Right ventricle myocardium inferior (tissue), 1 donor: Measurements from ENCODE around the gene LMOD2. TPM values are rescaled to one million over a fixed set of nuclear protein-coding genes. Genes with fewer than 3 reads are reported as not detected.
A peak's percentile ranks its signal among the peaks of the same experiment; 100 is the strongest.
"Not testable (repeated sequence)": the region's sequence is repeated elsewhere in the genome, so short reads cannot be mapped to it uniquely, and the experiment has no call there.

ENCODE experiments used
- ATAC-seq: fragments of 200-7000 bp; cut with Tn5 transposase; one replicate; pipeline ENCODE4 v1.9.1; 2020; ENCODE audit warnings: mild to moderate bottlenecking, moderate library complexity
- DNase-seq: peaks from one replicate; pipeline ENCODE4 v3.0.0; 2021; ENCODE audit errors: missing footprints
- intact Hi-C: fragments of 100-400 bp; cut with DNase I; formaldehyde crosslinking; loops from one replicate; pipeline ENCODE4 v1.11.0; 2022
- long read RNA-seq: library from polyadenylated mRNA; unstranded; transcript quantifications from one replicate; pipeline ENCODE4 v2.0.0, GENCODE V29; 2021
- total RNA-seq: library from RNA; stranded (reverse); fragmentation: NEBNext Ultra II Directional; extraction: Animal tissue kit (Norgen Biotek cat#: 25700); gene quantifications from one replicate; pipeline ENCODE4 v1.2.1, GENCODE V29; 2021
- donor health status: DM: no; HTN: yes; CAD: no; lungs with severe emphysema.

LMOD2 gene
- total RNA-seq: 492 TPM
- long read RNA-seq, transcript LMOD2-202 (3 exons, 2,346 nt): major isoform, 14 of 27 reads
- long read RNA-seq, partial matches to known transcripts: 13 of 27 reads
- long read RNA-seq, other reads (novel, unspliced or antisense): 0 of 27 reads

DNA sequence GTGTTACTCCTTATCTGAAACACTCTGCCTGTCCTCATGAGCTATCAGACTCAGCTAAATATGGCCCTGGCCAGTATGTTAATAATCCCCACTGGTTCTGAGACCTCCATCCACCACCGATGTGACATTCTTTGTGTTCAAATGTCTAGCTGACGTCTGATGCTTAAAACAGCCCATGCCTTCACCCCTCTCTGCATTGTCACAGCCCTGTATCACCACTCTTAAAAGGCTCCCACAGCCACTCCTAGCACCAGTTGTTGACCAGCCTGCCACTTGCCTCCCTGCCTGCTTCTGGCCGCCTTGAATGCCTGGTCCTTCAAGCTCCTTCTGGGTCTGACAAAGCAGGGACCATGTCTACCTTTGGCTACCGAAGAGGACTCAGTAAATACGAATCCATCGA, at the start of gene LMOD2:
Gene LMOD2, plus strand, starts transcription at position 253 of the 400 bp plus-strand sequence. Its CDS starts 98 bp downstream, at position 351.
- DNase-seq: no peak
- intact Hi-C loops: loop anchor here (1.0 kb wide), 1 partner anchor 10 kb away; no protein-coding TSS in a partner anchor
- peak; percentile 84 for ATAC-seq

DNA sequence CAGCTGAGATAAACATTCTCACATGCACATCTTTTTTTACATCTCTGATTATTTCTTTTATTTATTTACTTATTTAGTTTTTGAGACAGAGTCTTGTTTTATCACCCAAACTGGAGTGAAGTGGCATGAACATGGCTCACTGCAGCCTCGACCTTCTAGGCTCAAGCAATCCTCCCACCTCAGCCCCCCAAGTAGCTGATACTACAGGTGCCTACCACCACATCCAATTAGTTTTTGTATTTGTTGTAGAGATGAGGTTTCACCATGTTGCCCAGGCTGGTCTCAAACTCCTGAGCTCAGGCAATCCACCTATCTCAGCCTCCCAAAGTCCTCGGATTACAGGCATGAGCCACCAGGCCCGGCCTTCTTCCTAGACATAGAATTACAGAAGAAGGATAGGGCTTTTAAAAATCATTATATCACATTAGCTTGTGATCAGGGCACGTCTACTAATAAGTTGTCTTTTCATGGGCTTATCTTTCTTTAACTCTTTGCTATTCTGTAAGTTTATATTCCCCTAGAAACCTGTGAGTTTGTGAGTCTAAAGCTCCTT, 48.2 kb upstream of the LMOD2 start:
- intact Hi-C loops: no loop called here
- DNase-seq (no peak), ATAC-seq (no peak)

GRCh38 chr7:123608991-123609882, 46.4 kb upstream of the LMOD2 start:
- intact Hi-C loops: no loop called here
- ATAC-seq (peak; percentile 75), DNase-seq (no peak)

DNA sequence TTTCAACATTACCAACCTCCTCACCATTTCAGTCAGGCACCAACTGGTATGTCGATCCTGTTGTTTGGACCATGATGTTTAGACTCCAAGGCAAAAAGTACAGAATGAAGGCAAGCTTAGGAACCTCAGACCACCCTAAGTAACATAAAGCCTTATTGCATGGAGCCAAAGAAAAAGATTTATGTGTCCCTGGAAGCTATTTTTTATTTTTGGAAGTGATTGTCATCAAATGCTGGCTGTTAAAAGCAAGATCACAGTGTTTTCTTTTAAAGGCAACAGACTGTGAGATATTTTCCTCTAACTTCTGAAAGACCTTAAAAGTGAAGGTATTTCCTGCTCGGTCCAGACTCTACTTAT, 45.8 kb upstream of the LMOD2 start:
- ATAC-seq: no peak
- no peak for DNase-seq
- intact Hi-C loops: no loop called here

GRCh38 chr7:123612024-123612423, 43.6 kb upstream of the LMOD2 start:
- ATAC-seq (no peak), DNase-seq (no peak)
- intact Hi-C loops: no loop called here

DNA sequence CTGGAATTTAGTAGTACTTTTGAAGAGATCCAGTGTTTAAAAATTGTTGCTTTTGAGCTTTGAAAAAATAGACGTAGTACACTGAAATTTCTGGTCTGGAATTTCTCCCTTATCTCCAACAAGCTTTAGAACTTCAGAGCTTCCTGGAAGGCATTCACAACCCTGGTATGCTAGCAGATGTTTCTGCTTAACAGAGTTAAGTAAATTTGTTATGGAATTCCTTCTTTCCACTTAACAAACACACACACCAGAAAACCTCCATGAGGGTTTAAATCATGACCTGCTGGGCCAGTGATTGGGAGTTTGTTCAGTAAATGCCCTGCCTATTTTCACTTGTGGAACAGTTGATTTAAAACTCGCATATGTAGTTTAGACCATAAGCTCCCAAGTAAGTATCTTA, 40.3 kb upstream of the LMOD2 start:
- DNase-seq (no peak), ATAC-seq (no peak)
- intact Hi-C loops: no loop called here

DNA sequence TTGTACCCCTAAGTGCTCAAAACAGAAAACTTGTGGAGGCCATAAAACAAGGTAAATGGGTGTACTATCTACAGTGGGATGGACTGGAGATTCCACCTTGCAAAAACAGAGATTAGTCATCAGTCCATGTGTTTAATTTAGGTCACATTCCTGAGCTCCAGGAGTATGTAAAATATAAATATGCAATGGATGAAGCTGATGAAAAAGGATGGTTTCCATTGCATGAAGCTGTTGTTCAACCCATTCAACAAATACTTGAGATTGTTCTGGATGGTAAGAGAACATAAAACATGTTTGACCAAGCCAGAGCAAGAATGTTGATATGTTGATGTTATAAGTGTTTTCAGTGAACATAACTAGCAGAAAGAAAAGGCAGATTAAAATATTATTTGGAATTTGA, 39.4 kb upstream of the LMOD2 start:
- intact Hi-C loops: no loop called here
- ATAC-seq (no peak), DNase-seq (no peak)

- ATAC-seq (peak; percentile 22), DNase-seq (no peak)
- intact Hi-C loops: no loop called here
These were observed 34.0 kb upstream of the LMOD2 start for GRCh38 chr7:123621707-123622106.

DNA sequence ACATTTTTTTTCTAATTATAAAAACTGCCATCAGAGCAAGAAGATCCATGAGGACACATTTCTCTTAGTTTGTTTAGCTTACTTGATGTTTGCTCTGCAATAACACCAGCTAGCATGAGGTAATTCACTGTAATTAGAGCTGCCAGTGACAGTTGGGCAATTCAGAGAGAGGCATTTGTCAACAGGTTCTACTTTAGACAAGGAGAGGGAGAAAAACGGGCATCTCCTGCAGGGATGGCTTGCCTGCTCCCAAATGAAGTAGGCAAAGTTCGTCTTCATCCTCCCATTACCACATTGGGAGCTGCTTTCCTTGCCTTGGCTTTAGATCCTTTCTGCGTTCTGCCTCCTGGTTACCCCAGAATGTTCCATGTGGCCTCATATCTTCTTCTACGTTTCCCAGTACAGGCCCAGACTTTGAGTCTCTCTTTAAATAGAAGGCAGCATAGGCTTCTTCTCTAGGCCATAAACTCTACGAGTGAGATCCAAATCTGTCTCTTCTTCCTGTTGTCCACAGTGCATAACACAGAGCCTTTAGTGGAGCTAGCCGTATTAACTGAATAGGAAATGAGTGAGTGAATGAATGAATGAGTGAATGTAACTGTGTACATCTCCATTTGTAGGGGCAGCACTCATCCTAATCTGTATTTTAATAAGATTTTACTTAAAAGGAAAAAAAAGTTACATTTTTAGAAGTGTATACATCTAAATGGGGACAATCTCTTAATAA, 32.8 kb upstream of the LMOD2 start:
- ATAC-seq: peak; percentile 91
- intact Hi-C loops: no loop called here
- no peak for DNase-seq

- ATAC-seq (no peak), DNase-seq (peak; percentile 73)
- intact Hi-C loops: no loop called here
These were observed 31.0 kb upstream of the LMOD2 start for GRCh38 chr7:123624527-123625183.

DNA sequence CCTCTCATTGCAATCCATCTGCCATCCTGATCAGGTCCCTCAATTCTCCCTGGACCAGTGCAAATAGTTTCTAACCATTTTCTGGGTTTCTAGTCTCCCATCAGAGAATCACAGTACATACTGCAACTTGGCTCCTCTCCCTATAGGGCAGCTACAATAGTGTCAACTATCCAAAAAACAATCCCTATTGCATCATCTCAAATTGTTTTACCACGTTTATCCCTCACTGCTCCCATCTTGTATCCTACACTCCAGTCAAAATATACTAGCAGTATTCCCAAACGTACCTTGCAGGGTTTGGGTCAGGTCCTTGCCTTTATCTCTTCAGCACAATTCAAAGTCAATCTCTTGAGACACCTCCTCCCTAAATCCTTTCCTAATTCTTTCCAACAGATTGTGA, 30.4 kb upstream of the LMOD2 start:
- ATAC-seq (no peak), DNase-seq (no peak)
- intact Hi-C loops: no loop called here

DNA sequence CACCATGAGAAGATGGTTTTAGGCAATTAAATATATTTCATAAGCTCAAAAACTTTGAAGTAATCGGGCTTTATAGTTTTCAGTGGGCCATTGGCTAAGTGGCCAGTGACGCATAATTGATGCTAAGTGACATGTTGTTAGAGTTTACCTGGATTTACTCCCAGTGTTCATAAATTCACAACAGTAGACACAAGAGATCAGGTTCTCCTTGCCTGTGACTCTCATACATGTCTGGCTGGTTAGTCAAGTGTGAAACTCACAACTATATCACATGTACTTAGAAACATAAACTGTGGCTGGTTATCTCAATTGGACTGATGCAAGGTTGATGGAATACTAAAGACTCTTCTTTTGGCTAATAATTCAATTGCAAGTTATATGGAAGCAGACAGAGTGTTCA, 27.8 kb upstream of the LMOD2 start:
- ATAC-seq: no peak
- intact Hi-C loops: no loop called here
- no peak for DNase-seq

DNA sequence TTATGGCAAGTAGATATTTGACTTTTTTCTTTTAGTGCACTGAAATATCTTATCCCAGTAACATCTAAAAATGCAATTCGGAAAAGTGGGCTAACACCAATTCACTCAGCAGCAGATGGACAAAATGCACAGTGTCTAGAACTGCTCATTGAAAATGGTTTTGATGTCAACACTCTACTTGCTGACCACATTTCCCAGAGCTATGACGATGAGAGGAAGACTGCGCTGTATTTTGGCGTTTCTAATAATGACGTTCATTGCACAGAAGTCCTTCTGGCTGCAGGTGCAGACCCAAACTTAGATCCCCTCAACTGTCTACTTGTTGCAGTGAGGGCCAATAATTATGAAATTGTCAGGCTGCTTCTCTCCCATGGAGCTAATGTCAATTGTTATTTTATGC, 26.8 kb upstream of the LMOD2 start:
- ATAC-seq: no peak
- intact Hi-C loops: no loop called here
- no peak for DNase-seq

DNA sequence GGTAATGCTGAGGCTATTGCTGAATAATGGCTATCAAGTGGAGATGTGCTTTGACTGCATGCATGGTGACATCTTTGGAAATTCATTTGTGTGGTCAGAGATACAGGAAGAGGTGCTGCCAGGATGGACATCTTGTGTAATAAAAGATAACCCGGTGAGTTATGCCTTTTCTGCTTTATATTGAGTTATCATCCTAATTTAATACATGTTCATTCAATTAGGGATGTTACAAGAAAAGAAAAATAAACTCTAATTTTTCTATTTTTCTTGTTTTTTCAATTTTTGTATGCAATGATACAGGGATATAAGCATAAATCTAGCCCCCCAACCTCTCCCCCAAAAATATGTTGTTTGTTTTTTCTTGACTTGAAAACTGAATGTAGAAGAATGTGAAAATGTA, 26.4 kb upstream of the LMOD2 start:
- no peak for ATAC-seq
- no peak for DNase-seq
- intact Hi-C loops: no loop called here

DNA sequence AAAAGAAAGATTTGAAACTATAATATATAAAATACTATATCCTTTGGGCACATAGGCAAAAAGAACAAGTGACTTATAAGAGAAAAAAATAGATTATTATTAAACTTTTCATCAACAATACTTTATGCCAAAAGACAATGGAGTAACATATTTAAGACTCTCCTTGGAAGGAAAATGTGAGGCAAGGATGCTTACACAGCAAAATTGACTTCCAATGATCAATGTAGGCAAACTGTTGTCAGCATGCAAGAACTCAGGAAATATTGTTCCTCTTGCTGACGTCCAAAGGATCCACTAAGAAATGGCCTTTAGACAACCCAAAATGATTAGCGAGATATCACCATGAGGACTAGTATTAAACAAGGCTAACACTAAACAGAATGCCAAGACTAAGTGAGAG, 22.9 kb upstream of the LMOD2 start:
- ATAC-seq (no peak), DNase-seq (no peak)
- intact Hi-C loops: no loop called here

- intact Hi-C loops: no loop called here
- ATAC-seq (no peak), DNase-seq (no peak)
These were observed 22.1 kb upstream of the LMOD2 start for GRCh38 chr7:123633553-123633952.

DNA sequence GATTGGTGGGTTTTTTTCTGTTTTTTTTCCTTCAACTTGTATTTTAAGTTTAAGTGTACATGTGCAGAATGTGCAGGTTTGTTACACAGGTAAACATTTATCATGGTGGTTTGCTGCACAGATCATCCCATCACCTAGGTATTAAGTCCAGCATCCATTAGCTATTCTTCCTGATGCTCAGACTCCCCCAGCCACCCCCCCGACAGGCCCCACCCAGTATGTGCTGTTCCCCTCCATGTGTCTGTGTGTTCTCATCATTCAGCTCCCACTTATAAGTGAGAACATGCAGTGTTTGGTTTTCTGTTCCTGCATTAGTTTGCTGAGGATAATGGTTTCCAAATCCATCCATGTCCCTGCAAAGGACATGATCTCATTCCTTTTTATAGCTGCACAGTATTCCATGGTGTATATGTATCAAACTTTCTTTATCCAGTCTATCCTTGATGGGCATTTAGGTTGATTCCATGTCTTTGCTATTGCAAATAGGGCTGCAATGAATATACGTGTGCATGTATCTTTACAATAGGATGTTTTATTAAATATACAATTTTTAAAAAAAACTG, 21.6 kb upstream of the LMOD2 start:
- ATAC-seq: peak; percentile 69
- intact Hi-C loops: loop anchor here (1.0 to 2.0 kb wide), 2 partner anchors 35 to 45 kb away; no protein-coding TSS in a partner anchor
- not testable (repeated sequence) for DNase-seq

DNA sequence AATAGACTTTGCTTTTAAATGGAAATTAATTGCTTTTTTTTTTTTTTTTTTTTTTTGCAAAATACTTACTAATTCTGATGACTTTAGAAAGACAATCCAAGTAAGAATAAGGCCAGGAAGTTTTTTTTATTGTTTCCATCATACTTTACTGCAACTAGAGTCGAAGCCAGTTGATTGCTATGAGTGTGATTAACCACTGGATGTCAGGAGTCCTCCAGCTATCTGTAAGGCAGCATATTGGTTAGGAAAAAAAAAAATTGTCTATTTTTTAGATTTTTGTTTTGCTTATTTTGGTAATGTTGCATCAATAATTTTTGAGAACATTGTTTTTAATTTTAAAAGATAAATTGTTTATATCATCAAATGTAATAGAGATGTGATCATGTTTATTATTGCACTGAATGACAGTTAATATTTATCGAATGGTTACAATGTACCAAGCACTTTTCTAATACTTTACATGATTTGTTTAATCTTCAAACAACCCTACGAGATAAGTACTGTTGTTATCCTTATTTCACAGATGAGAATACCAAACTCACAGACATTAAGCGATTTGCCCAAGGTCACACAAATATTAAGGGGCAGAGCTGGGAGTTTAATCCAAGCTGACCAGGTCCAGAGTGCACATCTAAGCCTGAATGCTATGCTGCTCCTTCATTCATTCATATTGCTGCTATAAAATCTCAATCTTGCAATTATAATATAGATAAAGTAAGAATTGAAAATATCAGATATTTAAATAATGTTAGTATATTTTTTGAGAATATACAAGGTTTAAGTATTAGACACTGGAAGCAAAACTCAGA, 19.9 kb upstream of the LMOD2 start:
- intact Hi-C loops: loop anchor here (2.0 to 5.0 kb wide), 4 partner anchors 43 to 112 kb away; partner anchors contain the start of genes NDUFA5 and WASL
- ATAC-seq (peak; percentile 61), DNase-seq (no peak)
